Fibroblast of skin of right quadriceps (primary cell): ENCODE results near the gene BANP.
"Not testable (repeated sequence)": the region's sequence is repeated elsewhere in the genome, so short reads cannot be mapped to it uniquely, and the experiment has no call there.

Source experiments
- DNase-seq: peaks from one replicate; pipeline ENCODE4 v3.0.0-alpha.2; 2013

Gene BANP, protein sequence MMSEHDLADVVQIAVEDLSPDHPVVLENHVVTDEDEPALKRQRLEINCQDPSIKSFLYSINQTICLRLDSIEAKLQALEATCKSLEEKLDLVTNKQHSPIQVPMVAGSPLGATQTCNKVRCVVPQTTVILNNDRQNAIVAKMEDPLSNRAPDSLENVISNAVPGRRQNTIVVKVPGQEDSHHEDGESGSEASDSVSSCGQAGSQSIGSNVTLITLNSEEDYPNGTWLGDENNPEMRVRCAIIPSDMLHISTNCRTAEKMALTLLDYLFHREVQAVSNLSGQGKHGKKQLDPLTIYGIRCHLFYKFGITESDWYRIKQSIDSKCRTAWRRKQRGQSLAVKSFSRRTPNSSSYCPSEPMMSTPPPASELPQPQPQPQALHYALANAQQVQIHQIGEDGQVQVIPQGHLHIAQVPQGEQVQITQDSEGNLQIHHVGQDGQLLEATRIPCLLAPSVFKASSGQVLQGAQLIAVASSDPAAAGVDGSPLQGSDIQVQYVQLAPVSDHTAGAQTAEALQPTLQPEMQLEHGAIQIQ

DNA sequence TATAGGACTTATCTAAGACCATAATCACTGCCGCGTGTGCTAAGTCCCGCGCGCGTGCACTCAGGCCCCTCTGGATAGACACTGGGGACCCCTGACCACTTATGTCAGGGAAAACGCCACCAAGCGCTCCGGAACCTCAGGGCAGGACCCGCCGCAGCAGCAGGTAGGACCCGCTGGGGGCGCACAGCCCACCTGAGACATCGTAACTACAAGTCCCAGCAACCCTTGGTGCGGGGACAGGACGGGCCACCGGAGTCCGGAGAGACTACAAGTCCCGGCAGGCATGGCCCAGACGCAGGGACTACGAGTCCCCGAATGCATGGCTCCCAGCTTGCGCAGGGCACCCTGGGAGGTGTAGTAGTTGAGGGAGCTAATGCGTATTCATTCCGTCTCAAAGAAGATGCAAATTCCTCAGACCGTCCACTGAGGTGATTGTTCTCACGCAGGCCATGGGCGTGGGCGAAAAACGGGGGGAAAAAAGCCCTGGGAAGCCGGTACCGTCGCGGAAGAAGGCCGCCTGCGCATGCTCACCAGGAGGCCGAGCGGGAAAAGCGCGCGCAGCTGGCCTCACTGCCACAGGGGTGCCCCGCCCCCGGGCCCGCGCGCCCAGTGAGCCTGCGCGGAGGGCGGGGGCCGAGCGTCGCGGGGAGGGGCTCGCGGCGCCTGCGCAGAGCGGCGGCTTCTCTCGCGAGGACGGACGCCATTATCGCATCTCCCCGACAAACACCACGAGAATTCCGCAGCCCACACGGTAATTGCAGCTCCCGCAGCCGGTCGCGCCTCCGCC, at the start of gene BANP:
Gene BANP (plus strand): TSS at position 670 of the 787 bp plus-strand sequence. CDS start 23,682 bp downstream, outside the sequence.
- peak; percentile 99 for DNase-seq

DNA sequence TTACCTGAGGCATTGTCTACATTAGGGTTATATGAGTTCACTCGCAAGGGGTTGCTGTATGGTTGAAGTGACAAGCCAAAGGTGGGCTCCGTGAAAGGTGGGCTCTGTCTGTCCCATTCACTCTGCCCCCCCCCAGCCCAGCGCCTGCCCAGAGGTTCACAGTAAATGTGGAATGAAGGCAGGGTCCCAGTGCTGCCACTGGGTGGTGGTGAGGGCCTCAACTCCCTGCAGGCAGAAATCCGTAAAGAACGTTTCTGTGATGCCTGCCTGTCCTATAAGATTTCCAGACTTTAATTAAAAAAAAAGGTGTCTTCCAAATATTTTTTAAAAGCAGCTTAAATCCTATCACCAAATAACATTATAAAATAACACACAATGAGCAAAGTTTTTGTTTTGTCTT, 46.3 kb upstream of the BANP start:
- DNase-seq = not testable (repeated sequence)

DNA sequence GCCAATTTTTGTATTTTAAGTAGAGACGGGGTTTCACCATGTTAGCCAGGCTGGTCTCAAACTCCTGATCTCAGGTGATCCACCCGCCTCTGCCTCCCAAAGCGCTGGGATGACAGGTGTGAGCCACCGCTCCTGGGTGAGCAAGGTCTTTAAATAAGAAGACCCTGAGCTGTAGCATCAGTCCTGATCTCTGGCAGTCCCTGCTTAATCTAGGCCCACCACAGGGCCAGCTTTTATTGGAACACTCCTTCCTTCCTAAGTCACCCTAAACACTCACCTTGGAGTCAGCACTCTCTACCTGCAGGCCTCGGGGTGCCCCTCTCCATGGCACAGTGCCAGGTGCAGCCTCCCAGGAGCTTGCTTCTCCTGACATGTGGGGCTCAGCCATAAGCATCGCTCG, 45.7 kb upstream of the BANP start:
- not testable (repeated sequence) for DNase-seq

DNA sequence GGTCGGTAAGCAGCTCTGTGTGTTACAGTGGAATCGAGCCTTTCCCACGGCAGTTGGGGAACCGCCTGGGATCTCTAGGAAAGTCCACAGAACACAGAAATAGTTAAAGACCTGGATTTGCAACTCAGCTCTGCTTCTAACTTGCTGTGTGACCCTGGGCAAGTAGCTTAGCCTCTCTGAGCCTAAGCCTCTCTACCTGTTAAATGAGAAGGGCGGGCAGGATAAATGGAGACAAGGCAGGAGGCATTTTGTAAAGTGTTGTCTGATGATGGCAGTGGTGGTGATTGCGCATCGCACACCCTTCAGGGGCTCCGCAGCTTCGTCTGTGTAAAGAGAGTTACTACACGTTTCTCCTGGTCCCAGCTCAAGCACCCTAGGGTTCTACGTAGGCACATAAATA, 43.1 kb upstream of the BANP start:
- not testable (repeated sequence) for DNase-seq

DNA sequence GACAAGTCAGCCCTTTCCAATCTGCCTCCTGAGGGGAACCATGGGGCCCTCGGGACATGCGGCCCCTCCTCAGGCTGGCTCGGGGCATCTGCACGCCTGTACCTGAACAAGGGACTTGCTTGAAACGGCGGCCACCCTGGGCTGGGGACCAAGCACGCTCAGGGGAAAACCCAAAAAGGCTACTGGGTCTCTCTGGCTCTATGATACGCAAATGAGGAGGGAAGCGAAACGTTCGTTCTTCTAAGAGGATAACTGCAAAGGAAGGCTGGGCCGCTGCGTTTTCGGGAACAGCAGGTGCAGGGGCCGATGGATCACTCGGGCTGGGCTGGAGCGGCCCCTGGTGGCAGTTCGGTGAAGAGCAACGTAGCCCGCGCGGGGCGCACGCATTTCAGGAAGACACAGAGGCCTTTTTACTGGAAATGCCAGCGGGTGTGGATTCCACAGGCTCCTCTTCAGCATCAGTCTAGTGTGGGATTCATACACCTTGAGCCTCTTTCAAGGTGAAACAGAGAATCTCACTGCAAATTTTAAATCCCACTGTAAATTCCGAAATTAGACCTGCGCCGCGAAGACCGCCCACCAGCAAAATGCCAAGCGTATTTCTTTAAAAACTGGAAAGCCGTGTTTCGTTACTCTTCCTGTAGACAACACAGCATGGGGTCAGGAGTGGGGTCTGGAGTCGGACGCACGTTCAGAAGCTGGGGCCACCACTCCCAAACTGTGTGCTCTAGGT, 41.9 kb upstream of the BANP start:
- peak; percentile 50 for DNase-seq

DNA sequence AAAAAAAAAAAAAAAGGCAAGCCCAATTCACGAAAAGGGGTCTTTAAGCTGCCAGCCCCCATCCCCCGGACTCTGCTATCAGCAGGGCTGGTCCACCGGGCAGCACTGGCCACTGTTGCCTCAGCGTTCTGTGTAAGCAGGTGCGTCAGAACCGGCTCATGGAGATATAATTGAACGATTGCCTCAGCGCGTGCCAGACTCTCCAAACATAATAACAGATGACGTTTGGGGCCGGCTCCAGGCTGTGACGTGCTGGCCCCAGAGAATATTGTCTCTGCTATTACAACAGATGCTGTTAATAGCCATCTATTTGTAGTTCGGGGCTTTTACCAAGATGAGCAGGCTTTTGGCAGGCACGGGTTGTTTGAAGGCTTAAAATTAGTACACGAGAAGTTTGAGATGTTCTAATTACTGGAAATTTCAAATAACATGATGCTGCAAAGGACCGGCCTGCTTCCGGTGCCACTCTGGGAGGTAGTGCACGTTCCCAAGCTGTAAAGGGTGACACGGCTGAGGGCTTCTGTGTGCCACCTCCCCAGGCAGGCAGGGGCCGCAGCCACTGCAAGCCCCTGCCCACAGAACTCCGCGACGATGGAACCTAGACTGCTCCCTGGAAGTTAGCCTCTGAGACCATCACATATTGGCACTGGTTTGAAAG, 40.0 kb upstream of the BANP start:
- DNase-seq = peak; percentile 63

DNA sequence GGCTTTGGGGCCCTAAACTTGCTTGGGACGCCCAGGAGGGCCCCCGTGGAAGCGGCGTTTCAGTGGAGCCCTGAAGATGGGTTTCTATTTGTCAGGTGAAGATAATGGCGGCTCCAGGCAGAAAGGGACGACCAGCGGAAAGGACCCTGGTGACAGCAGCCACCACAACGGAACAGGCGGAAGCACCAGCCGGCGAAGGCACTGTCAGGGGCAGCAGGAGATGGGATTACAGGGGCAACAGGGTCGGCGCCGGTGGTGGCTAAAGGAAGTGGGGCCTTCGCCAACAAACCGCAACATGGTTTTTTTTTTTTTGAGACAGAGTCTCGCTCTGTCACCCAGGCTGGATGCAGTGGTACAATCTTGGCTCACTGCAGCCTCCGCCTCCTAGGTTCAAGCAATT, 38.5 kb upstream of the BANP start:
- DNase-seq = not testable (repeated sequence)

DNA sequence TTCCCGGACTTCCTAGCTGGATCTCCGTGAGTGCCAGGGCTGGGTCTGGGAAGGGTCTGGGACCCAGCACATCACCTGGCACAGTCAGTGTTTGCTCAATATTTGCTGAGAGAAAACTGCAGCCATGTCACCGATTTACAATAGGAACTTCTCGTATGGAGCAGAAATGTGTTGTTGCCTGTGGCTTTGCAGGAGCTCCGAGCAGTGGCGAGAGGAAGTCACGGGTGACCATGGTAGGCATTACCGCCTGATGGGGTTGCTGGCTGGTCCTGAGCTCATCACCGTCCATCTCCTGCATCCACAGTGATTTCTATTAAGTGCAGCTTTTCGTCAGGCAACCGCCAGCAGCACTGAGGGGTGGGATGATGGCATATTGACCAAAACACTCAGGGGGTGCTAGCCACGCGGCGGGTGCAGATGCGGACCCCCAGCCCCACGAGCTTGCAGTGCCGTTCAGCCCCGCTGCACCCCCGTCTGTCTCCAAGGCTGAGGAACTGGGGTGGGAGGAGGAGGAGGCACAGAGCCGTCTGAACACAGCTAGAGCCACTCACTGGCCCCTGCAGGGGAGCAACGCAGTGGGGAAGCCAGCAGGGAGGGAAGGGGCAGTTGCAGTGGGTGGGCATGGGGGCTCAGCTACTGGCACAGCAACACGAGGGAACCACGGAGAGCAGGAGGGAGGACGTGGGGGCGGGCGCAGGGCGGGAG, 37.1 kb upstream of the BANP start:
- DNase-seq = not testable (repeated sequence)

DNA sequence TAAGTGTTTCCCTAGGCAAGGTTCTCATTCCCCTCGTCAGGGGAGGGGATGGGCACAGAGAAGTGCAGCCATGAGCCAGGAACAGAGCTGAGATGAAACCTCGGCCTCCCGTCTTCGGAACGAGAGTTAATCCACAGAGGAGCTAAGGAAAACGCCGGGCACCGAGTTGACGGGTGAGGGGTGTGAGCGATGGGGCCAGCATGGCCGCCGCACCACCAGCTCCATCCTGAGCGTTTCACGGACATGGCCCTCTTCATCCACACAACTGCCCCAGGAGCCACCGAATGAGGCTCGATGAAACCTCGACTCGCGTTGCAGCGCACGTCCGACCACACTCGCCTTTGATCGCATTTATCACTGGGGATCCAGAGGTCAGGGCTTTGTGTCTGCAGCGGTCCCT, 36.4 kb upstream of the BANP start:
- no peak for DNase-seq

DNA sequence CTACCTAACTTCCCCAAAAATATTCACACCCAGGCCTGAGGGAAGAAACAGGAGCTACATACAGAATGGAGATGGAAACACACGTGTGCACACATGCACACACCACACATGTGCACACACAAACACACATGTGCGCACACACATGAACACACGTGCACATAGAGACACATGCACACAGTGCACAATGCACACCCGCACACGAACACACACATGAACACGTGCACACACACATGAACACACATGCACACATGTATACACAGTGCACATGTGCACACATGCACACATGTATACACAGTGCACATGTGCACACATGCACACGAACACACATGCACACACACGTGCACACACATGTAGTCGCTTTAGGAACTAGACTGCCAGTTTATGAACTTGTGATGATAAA, 33.7 kb upstream of the BANP start:
- DNase-seq = no peak

DNA sequence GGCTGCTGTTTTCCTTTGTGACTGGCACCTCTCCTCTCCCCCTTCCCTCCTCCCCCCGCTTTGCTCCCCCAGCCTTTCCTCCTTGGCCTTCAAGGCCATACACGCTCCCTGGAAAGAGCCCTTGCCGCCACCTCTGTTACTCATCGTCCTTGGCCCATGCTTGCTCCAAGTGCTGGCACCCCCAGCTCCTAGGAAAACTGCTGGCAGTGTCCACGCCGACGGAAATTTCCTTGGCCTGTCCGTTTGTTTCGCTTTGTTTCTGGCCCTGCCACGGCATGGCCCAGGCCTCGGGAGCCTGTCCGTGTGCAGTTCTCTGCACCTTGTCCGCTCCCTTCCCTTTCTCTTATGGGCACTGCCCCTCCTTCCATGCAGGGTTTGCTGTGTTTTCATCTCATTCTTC, 32.9 kb upstream of the BANP start:
- no peak for DNase-seq

DNA sequence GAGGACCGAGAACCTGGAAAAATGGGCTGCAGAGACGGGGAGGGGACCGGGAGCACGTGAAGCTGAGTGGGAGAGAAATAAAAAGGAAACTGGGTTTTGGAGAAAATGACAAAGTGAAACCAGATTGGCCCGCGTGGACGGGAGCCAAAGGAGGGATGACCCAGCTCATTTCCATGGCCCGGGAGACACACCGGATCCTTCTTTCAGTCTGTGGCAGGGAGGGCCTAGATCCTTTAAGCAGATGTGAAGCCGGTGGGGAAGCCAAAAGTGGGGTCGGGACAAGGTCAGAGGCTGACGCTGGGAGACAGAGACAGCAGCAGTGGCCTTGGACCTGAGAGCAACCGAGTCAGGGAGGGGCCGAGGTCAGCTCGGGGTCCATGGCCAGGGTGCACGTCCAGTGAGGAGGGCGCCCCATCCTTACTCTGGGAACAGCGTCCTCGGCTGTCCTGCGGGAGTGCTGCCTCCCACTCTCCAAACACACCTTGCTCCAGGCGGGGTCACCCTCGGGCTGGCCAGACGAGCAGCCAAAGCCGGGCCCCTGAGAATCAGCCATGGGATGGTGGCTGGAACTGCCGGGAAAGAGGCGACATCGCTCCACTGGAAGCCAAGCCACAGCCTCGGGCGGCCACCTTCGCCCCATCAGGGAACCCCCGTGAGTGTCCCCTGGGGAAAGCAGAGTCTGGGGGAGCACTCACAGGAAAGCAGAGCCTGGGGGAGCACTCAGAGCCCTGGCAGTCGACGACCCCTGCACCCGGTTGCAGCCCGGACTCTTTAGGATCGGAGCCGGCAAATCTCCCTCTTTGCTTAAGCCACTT, 32.2 kb upstream of the BANP start:
- DNase-seq = peak; percentile 19

DNA sequence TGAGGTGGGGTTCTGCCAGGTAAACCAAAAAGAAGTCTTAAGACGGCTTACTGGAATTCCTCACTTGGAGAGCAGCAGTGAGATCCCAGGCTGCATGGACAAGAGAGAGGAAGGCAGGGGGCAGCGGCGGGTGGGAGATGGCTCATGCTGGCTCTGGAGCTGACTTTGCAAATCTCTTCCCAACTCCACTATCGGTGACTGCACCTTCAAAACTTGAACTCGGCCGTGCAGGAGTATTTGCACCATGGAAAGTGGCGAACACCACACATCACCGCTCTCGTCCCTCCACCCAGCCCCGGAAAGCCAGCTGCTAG, 31.6 kb upstream of the BANP start:
- DNase-seq = no peak

DNA sequence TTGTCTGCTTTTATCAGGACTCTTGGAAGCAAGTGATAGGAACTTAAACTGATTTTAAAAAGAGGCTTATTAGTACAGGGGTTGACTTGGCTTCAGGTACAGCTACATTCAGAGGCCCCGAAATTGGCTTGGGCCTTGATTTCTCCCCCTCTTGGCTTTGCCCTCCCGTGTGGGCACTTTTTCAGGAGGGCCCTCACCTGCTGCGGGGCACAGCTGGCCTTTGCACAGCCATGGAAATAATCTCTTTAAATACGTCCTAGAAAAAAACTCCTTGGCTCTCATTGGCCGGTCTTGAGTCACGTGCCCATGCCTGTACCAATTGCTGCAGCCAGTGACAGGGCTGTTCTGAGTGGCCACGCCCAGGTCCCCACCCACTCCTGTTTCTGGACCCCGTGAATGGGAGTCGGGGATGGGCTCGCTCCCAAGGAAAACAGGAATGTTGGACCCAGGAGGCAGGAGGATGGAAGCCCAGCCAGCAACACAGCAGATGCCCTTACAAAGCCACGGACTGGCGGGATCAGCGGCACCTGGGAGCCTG, 29.9 kb upstream of the BANP start:
- no peak for DNase-seq

DNA sequence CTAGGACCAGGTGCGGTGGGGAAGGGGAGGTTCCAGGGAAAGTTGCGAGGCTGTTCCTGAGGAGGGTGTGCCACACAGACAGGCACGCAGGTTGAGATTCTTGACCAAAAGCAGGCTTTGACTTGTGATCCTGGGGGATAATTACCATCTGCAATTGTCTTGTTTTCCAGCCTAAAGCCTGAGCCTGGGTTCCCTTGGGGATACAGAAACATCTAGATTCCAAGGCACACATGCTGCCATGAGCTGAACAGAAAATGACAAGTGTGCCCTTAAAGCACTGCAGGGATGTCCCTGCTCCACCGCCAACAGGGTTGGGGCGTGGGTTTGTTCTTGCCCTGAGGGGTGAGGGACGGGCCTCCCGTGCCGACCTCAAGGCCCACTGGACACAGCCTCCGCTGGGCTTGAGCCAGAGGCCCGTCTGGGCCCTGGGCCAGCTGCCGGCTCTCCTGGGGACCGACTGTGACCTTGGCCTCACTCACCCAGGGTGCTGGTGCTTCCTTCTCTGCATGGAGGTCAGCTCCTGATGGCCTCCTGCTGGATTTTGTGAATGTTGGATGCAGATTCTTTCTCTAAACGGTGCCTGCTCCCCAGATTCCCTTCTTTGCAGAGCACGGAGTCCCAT, 28.9 kb upstream of the BANP start:
- no peak for DNase-seq

DNA sequence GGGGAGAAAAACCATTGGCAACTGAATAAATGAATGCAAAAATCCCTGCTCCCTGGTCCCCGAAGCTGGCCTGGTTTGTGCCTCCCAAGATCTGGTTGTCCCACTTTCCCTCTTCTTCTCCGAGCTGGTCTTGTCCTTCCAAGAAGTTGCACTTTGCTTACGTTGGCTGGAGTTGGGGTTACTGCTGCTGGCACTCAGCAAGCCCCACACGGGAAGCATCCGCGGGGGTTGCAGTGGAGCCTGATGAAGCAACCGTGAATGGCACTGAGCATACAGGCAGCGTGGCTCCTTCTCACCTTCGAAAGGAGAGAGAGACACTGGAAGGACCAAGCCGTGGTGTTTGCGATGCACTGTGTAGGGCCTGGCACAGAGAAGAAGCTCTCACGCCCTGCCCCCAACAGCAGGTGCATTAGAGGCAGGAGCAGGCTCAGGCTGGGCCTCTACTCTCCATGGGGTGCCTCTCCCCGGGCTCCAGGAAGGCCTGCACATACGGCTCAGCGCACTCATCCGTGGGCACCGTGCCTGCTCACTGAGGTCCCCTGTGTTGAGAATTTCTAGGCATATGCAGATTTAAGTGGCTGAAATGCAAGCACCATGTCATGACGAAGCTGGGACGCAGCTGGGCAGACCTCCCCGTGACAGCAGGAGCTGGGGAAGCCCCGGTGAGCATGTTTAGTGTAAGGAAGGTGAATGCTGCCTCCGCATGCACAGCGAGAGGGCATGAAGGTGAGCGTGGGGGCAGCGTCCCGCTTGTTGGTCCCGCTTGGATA, 27.0 kb upstream of the BANP start:
- DNase-seq = no peak

DNA sequence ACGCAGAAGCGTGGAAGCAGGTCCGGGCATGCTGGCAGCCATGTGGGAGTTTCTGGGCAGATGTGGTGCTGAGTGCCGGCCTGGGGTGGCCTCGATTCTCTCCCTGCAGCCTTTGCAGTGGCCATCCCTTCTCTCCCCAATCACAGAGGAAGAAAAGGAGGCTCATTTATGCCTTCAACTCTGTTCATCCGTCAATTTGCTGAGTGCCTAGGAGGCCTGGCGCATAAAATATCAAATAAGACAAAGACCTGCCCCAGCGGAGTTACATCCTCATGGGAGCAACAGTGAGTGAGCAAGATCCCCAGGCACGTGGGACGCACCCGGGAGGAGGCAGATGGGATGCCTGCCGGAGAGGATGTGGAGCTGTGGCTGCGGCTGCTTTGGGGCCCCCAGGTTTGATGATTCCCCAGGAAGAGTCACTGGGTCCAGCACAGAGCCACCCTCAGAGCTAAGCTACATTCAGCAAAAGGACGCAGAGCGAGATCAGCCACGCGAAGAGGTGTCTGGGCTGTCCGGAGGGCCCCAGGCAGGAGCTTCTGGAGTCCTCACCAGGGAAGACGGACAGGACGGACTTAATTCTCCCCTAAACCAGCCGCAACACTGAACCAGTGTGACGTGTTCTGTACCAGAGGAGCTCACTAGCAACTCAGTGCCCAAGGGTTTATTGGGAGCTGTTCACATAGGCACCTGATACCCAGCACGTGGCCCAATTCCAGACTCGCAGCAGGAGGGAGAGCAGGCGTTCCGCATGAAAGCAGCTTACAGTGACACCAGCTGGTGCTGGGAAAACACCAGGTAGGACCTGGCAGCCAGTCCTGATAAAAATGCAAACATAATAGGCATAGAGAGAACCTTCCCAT, 26.2 kb upstream of the BANP start:
- DNase-seq = no peak
